ENCODE results near the gene NPM1. TPM values are rescaled to one million over a fixed set of nuclear protein-coding genes. Genes with fewer than 3 reads are reported as not detected.
A peak's percentile ranks its signal among the peaks of the same experiment; 100 is the strongest.

Gene NPM1
- total and polyA plus RNA-seq, 2 donors (not counting 1 experiment from before 2014, with no cell fraction given) = 158 to 920 TPM

GRCh38 chr5:171388816-171389168 lies 1.1 kb downstream of the NPM1 start:
- Histone ChIP-seq H3K4me3 (ENCODE audit: control extremely low read depth in 1 of 5, extremely low read depth in 1 of 5, insufficient read depth in 1 of 5, low read depth in 2 of 5, low read length in 4 of 5) (peak overlapping the region; percentile 67 to 82 (median 75)), H3K27me3 (replicated peaks in 1 of 4; ENCODE audit: control extremely low read depth in 1 of 4, control insufficient read depth in 3 of 4, insufficient read depth in 4 of 4, low read length in 3 of 4) (no peaks in the 10 kb centered on the region), H3K9ac (ENCODE audit: low read length) (peak overlapping the region; percentile 85), H3K79me2 (ENCODE audit: control insufficient read depth, insufficient read depth, low read length) (peaks cover 61% of the 10 kb centered on the region), H4K20me1 (ENCODE audit: control insufficient read depth, insufficient read depth, low read length, poor library complexity, severe bottlenecking) (peaks cover 60% of the 10 kb centered on the region), H3K4me2 (replicated peaks; ENCODE audit: low read depth, low read length, poor library complexity, severe bottlenecking) (peak overlapping the region; percentile 98), H3K36me3 (replicated peaks in 1 of 2; ENCODE audit: control extremely low read depth in 1 of 2, control insufficient read depth in 1 of 2, extremely low read depth in 1 of 2, insufficient read depth in 2 of 2, low read length in 1 of 2) (peaks cover 3 to 36% of the 10 kb centered on the region in 2 experiments), H3K9me3 (ENCODE audit: control extremely low read depth in 1 of 3, control insufficient read depth in 2 of 3, insufficient read depth in 1 of 3, low read length in 2 of 3) (peaks cover 0 to 16% (median 0%) of the 10 kb centered on the region in 3 donors), H3K27ac (ENCODE audit: low read length in 2 of 2) (peak overlapping the region; percentile 74 to 87), H2AFZ (ENCODE audit: insufficient read depth, low read depth, low read length, poor library complexity, severe bottlenecking) (peak overlapping the region; percentile 8), H3K4me1 (ENCODE audit: control insufficient read depth in 2 of 2, insufficient read depth in 2 of 2, low read length in 2 of 2) (peaks cover 39 to 43% of the 10 kb centered on the region in 2 donors)
- ATAC-seq (ENCODE audit: low read depth) (no peak), DNase-seq (no peak)
- Mint-ChIP-seq H3K9me3 (ENCODE audit: insufficient read depth) (no peaks in the 10 kb centered on the region), H3K27ac (peak overlapping the region; percentile 99), H3K4me3 (peak overlapping the region; percentile 100), H3K27me3 (no peaks in the 10 kb centered on the region), H3K4me1 (peaks cover 58% of the 10 kb centered on the region)
- ChIA-PET CTCF (interaction anchor here (0.9 to 1.6 kb wide), 2 partner anchors 27 to 30 kb away, joined by 3 to 5 read pairs; partner anchors contain the start of gene FGF18), POLR2A (no interaction called here)
- intact Hi-C loops (cut with micrococcal nuclease) = loop anchor here (10.0 kb wide), 1 partner anchor 1386 kb away; the partner anchor contains the start of gene DUSP1
- WGBS (ENCODE audit: insufficient coverage) = 3% methylated on average over 11 of the region's 14 CpGs
- TF ChIP-seq, protein P1, sequence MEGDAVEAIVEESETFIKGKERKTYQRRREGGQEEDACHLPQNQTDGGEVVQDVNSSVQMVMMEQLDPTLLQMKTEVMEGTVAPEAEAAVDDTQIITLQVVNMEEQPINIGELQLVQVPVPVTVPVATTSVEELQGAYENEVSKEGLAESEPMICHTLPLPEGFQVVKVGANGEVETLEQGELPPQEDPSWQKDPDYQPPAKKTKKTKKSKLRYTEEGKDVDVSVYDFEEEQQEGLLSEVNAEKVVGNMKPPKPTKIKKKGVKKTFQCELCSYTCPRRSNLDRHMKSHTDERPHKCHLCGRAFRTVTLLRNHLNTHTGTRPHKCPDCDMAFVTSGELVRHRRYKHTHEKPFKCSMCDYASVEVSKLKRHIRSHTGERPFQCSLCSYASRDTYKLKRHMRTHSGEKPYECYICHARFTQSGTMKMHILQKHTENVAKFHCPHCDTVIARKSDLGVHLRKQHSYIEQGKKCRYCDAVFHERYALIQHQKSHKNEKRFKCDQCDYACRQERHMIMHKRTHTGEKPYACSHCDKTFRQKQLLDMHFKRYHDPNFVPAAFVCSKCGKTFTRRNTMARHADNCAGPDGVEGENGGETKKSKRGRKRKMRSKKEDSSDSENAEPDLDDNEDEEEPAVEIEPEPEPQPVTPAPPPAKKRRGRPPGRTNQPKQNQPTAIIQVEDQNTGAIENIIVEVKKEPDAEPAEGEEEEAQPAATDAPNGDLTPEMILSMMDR (IDR thresholded peaks at IDR 0.05) = no peak
- TF ChIP-seq EZH2 (IDR thresholded peaks at IDR 0.05; ENCODE audit: borderline replicate concordance, insufficient read depth, low read depth, low read length, poor library complexity, severe bottlenecking) = no peak

DNA sequence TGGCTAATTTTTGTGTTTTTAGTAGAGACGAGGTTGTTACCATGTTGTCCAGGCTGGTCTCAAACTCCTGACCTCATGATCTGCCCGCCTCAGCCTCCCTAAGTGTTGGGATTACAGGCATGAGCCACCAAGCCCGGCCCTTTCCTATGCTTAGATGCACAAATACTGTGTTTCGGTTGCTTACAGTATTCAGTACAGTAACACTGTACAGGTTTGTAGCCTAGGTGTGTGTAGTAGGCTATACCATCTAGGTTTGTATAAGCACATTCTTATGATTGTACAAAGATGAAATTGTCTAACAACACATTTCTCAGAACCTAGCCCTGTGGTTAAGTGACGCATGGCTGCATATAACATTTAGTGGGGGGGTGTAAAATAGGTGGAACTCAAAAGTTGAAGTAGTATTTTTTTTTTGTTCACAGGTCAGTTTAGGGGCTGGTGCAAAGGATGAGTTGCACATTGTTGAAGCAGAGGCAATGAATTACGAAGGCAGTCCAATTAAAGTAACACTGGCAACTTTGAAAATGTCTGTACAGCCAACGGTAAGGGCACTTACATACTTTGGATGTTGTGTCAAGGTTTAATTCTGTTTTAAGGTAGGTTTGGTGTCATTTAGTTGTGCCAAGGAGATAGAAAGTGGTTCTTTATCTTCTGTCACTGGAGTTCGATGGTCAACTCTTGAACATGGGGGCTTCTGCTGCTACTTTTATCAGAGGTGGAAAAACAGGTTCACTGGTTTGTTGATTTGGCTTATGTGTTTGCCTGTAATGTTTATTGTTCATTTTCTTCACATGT lies 3.4 kb downstream of the NPM1 start:
- ChIA-PET POLR2A (no interaction called here), CTCF (interaction anchor here (1.6 kb wide), 1 partner anchor 28 kb away, joined by 5 read pairs; the partner anchor contains the start of gene FGF18)
- whole genome bisulfite sequencing (ENCODE audit: insufficient coverage) = 78% methylated on average over 6 of the region's 8 CpGs
- Mint-ChIP-seq H3K27me3 (no peaks in the 10 kb centered on the region), H3K9me3 (ENCODE audit: insufficient read depth) (no peaks in the 10 kb centered on the region), H3K4me3 (peak overlapping the region; percentile 65), H3K27ac (peak overlapping the region; percentile 23), H3K4me1 (peaks cover 61% of the 10 kb centered on the region)
- peak overlapping the region; percentile 98 for H3K4me2 ChIP-seq (replicated peaks; ENCODE audit: low read depth, low read length, poor library complexity, severe bottlenecking)
- H3K27ac ChIP-seq (ENCODE audit: low read length in 2 of 2) = peak overlapping the region in 1 of 2 donors; percentile 10
- no peak overlapping the region for H3K4me3 ChIP-seq (ENCODE audit: control extremely low read depth in 1 of 5, extremely low read depth in 1 of 5, insufficient read depth in 1 of 5, low read depth in 2 of 5, low read length in 4 of 5)
- TF ChIP-seq, protein P1 (IDR thresholded peaks at IDR 0.05) = no peak
- no peak for TF ChIP-seq EZH2 (IDR thresholded peaks at IDR 0.05; ENCODE audit: borderline replicate concordance, insufficient read depth, low read depth, low read length, poor library complexity, severe bottlenecking)
- H4K20me1 ChIP-seq (ENCODE audit: control insufficient read depth, insufficient read depth, low read length, poor library complexity, severe bottlenecking) = peaks cover 82% of the 10 kb centered on the region
- H3K4me1 ChIP-seq (ENCODE audit: control insufficient read depth in 2 of 2, insufficient read depth in 2 of 2, low read length in 2 of 2) = peaks cover 39 to 43% of the 10 kb centered on the region in 2 donors
- peaks cover 84% of the 10 kb centered on the region for H3K79me2 ChIP-seq (ENCODE audit: control insufficient read depth, insufficient read depth, low read length)
- ATAC-seq (ENCODE audit: low read depth) (no peak), DNase-seq (no peak)
- H3K27me3 ChIP-seq (replicated peaks in 1 of 4; ENCODE audit: control extremely low read depth in 1 of 4, control insufficient read depth in 3 of 4, insufficient read depth in 4 of 4, low read length in 3 of 4) = no peaks in the 10 kb centered on the region
- intact Hi-C loops (cut with micrococcal nuclease) = no loop called here
- H3K36me3 ChIP-seq (replicated peaks in 1 of 2; ENCODE audit: control extremely low read depth in 1 of 2, control insufficient read depth in 1 of 2, extremely low read depth in 1 of 2, insufficient read depth in 2 of 2, low read length in 1 of 2) = peaks cover 10 to 55% of the 10 kb centered on the region in 2 experiments
- peaks cover 0 to 14% (median 0%) of the 10 kb centered on the region in 3 donors for H3K9me3 ChIP-seq (ENCODE audit: control extremely low read depth in 1 of 3, control insufficient read depth in 2 of 3, insufficient read depth in 1 of 3, low read length in 2 of 3)
- H3K9ac ChIP-seq (ENCODE audit: low read length) = no peak overlapping the region
- no peak overlapping the region for H2AFZ ChIP-seq (ENCODE audit: insufficient read depth, low read depth, low read length, poor library complexity, severe bottlenecking)

All from B cell (primary cell).